ENCODE data around the gene CDHR4.
"Not testable (repeated sequence)": the region's sequence is repeated elsewhere in the genome, so short reads cannot be mapped to it uniquely, and the experiment has no call there.

Gene CDHR4

GRCh38 chr3:49804141-49805041 is 4.7 kb upstream of the CDHR4 start:
- DNase-seq (ENCODE audit: low read depth, low spot score) = no peak

GRCh38 chr3:49803465-49804140 is 3.9 kb upstream of the CDHR4 start:
- no peak for DNase-seq (ENCODE audit: low read depth, low spot score)

GRCh38 chr3:49802719-49803464 is 3.2 kb upstream of the CDHR4 start, which contains the start of gene INKA1:
TSS of gene INKA1 (plus strand) at chr3:49803261. CDS start at chr3:49803393, 132 bp downstream.
- DNase-seq (ENCODE audit: low read depth, low spot score) = peak; percentile 61

- no peak for DNase-seq (ENCODE audit: low read depth, low spot score)
These were observed 1.5 kb upstream of the CDHR4 start for GRCh38 chr3:49801160-49801559.

GRCh38 chr3:49799105-49799504 is 568 bp downstream of the CDHR4 start:
- DNase-seq (ENCODE audit: low read depth, low spot score) = no peak

GRCh38 chr3:49794926-49795905 is 4.5 kb downstream of the CDHR4 start:
- no peak for DNase-seq (ENCODE audit: low read depth, low spot score)

GRCh38 chr3:49794431-49794830 is 5.2 kb downstream of the CDHR4 start:
- DNase-seq (ENCODE audit: low read depth, low spot score) = no peak

GRCh38 chr3:49793486-49794085 is 6.1 kb downstream of the CDHR4 start:
- DNase-seq (ENCODE audit: low read depth, low spot score) = no peak

GRCh38 chr3:49792371-49793150 is 7.1 kb downstream of the CDHR4 start:
- DNase-seq (ENCODE audit: low read depth, low spot score) = no peak

GRCh38 chr3:49791571-49791970 is 8.1 kb downstream of the CDHR4 start:
- no peak for DNase-seq (ENCODE audit: low read depth, low spot score)

- DNase-seq (ENCODE audit: low read depth, low spot score) = no peak
These were observed 8.9 kb downstream of the CDHR4 start for GRCh38 chr3:49790626-49791411.

GRCh38 chr3:49788056-49788455 is 11.6 kb downstream of the CDHR4 start:
- DNase-seq (ENCODE audit: low read depth, low spot score) = no peak

- no peak for DNase-seq (ENCODE audit: low read depth, low spot score)
These were observed 12.1 kb downstream of the CDHR4 start for GRCh38 chr3:49787536-49787935.

- no peak for DNase-seq (ENCODE audit: low read depth, low spot score)
These were observed 12.6 kb downstream of the CDHR4 start for GRCh38 chr3:49787182-49787464.

GRCh38 chr3:49786357-49787181 is 13.1 kb downstream of the CDHR4 start, which contains the start of gene IP6K1:
TSS of gene IP6K1 (minus strand) at chr3:49786542. CDS start at chr3:49748040, 38,502 bp downstream.
- peak; percentile 100 for DNase-seq (ENCODE audit: low read depth, low spot score)

GRCh38 chr3:49785565-49786356 is 13.9 kb downstream of the CDHR4 start:
- no peak for DNase-seq (ENCODE audit: low read depth, low spot score)

- not testable (repeated sequence) for DNase-seq (ENCODE audit: low read depth, low spot score)
These were observed 17.4 kb downstream of the CDHR4 start for GRCh38 chr3:49782277-49782676.
